Measurements from ENCODE around the gene ZNF385A.

ZNF385A gene

DNA sequence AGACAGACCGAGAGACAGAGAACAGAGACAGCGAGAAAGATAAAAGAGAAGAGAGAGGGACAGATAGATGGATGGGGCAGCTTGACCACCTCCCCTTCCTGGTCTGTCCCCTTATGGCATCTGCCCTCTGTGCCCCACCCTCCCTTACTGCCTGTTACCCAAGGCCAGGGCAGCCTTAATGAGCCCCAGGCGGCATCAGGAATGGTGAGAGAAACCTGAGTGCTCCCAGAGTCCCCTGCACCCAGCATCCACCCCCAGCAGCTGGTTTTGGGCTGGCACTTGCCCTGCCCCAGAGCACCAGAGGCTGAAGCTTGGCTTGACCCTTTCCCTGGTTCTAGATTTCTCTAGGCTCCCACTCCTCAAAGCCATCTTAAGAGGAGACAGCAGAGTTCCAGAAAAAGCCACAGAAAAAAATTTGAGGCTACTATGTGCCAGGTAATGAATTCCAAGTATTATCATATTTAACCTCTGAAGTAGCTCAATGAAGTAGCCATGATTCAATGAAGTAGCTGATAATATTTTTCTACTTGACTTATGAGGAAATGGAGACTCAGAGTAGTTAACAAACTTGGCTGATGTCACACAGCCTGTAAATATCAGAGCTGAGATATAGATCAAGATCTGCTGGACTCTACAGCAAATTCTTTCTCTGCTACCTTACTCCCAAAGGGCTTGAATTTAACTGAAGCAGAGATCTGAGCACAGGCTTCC, 2.0 kb upstream of the ZNF385A start:
- no peak overlapping the region for H3K4me3 ChIP-seq (ENCODE audit: low read length)
- DNase-seq (ENCODE audit: low read depth) = no peak
- TF ChIP-seq, protein P1, sequence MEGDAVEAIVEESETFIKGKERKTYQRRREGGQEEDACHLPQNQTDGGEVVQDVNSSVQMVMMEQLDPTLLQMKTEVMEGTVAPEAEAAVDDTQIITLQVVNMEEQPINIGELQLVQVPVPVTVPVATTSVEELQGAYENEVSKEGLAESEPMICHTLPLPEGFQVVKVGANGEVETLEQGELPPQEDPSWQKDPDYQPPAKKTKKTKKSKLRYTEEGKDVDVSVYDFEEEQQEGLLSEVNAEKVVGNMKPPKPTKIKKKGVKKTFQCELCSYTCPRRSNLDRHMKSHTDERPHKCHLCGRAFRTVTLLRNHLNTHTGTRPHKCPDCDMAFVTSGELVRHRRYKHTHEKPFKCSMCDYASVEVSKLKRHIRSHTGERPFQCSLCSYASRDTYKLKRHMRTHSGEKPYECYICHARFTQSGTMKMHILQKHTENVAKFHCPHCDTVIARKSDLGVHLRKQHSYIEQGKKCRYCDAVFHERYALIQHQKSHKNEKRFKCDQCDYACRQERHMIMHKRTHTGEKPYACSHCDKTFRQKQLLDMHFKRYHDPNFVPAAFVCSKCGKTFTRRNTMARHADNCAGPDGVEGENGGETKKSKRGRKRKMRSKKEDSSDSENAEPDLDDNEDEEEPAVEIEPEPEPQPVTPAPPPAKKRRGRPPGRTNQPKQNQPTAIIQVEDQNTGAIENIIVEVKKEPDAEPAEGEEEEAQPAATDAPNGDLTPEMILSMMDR (conservative IDR thresholded peaks at IDR 0.05; ENCODE audit: low read length) = no peak

DNA sequence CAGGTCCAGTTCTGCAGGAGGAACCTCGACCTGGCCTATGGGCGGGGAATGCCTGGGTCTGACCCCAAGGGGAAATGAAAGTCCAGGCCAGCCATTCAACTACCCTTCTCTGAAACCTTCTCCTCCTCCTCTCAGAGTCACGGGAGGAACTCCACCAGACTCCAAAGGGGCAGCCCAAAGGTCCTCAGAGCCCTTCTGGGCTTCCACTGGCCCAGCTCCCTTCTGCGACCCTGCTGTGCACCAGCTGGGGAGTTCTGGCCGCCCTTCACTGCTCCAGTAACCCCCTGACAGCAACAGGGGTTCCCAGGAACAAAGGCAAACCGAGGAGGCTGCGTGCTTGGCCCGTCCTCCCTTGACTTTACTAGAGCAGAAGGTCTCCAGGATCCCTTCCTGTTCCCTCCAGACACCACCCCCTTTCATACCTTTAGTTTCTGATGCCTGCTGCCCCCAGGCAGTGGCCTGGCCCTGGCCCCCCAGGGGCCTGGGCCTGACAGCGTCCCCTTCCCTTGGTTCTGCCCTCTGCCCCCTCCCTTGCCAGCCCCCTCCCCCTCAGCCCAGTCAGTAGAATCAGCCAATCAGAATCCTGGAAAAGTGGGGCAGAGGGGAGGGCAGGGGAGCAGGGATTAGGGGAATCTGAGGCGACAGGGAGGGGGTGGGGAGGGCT, 850 bp upstream of the ZNF385A start:
- DNase-seq (ENCODE audit: low read depth) = no peak
- TF ChIP-seq, protein P1 (conservative IDR thresholded peaks at IDR 0.05; ENCODE audit: low read length) = no peak
- H3K4me3 ChIP-seq (ENCODE audit: low read length) = no peak overlapping the region

DNA sequence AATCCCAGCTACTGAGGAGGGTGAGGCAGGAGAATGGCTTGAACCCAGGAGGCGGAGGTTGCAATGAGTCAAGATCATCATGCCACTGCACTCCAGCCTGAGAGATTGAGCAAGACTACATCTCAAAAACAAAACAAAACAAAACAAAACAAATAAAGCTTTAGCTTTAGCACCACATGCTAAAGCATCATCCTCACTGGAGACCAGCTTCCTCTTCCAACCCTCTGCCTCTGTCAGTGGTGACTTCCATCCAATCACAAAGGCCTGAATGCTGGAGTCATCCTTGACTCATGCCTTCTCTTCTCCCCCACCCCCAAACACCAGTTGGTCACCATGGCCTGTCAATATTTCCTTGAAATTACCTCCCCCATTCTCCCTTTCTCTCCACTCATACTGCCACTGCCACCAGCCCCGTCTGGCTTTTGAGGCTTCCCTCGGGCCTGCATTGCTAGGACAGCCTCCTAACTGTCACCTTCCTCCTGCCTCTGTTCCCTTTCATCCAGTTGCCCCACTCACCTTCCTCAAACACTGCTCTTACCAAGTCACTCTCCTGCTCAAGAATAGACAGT, 1.4 kb downstream of the ZNF385A start:
- no peak overlapping the region for H3K4me3 ChIP-seq (ENCODE audit: low read length)
- TF ChIP-seq, protein P1 (conservative IDR thresholded peaks at IDR 0.05; ENCODE audit: low read length) = no peak
- DNase-seq (ENCODE audit: low read depth) = peak; percentile 93

GRCh38 chr12:54381136-54381535, 3.4 kb downstream of the ZNF385A start:
- no peak overlapping the region for H3K4me3 ChIP-seq (ENCODE audit: low read length)
- DNase-seq (ENCODE audit: low read depth) = no peak
- TF ChIP-seq, protein P1 (conservative IDR thresholded peaks at IDR 0.05; ENCODE audit: low read length) = no peak

DNA sequence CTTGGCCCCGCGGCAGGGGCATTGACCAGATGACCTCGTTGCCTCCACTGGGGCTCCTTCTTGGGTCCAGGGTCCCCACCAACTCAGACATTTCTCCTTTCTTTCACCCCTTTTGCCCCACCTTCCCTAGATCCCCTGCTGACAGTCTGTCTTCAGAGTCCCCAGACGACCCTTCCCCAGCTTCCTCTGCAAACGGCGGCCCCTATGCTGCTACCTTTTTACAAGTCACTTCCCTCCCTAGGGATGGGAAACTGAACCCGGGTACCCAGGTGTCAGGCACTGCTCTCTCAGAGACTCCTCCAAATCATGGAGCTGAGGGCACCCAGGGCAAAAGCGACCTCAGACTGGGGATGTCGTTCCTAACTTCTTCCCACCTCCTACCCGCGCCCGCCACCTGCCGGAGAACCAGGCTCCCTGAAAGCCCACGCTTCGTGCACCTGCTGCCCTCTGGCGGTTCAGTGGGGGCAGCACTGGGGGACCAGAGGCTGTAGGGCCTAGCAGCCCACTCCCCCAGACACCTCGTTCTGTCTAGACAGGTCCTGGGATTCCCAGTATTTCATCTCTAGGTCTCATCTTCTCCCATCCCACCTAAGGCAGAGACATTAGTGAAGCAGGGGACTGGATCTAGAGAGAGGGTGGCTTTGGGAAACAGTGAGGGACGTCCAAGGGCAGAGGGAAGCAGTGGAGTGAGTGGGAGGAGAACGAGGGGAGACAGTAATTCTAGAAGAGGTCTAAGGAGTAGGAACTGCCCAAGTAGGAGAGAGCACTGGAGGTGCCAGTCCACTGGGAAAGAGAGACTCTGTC, 4.9 kb downstream of the ZNF385A start:
- TF ChIP-seq, protein P1 (conservative IDR thresholded peaks at IDR 0.05; ENCODE audit: low read length) = peak; percentile 100
- peak; percentile 79 for DNase-seq (ENCODE audit: low read depth)
- peak overlapping the region; percentile 57 for H3K4me3 ChIP-seq (ENCODE audit: low read length)

DNA sequence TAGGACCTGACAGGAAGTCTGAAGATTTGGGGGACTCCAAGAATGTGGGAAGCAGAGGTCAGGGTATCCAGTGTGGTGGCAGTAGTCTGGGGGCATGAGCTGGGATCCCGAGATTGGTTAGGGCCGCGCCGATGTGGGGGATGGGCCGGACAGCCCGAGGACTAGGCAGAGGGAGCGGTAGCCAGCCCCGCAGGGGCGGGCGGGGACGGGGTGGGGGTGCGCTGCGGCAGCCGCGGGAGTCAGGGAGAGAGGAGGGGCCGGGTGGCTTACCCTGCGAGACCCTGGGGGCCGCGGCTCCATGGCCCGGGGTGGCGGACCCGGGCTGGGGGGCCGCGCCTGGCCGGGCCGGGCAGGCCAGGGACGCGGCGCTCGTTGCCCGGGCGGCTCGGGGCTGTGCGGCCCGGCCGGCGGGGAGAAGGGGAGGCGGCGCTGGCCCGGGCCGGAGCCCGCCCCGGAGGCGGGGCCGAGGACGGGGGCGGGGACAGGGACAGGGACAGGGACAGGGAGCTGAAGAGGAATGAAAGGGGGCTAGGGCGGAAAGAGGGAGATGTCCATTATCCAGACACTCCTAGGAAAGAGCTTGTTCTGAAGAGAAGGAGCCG, 5.6 kb downstream of the ZNF385A start:
- TF ChIP-seq, protein P1 (conservative IDR thresholded peaks at IDR 0.05; ENCODE audit: low read length) = no peak

More for the DNA sequence above, 5.6 kb downstream of the ZNF385A start:
- DNase-seq (ENCODE audit: low read depth) = no peak
- peak overlapping the region; percentile 57 for H3K4me3 ChIP-seq (ENCODE audit: low read length)

Data from AG10803 (cell line).